Adrenal gland (tissue), 5 donors: ENCODE measurements around the gene LRRC66.

Experiments
- POLR2A ChIP-seq, 2 donors: fragments of 450-650 bp; IDR thresholded peaks; one replicate each; pipeline ENCODE4 v1.6.1; 2017; ENCODE audit warnings: antibody characterized with exemption in 2 of 2, mild to moderate bottlenecking in 2 of 2, moderate library complexity in 1 of 2
- TF ChIP-seq, protein P1 (sequence below), 6 experiments: fragments of 450-650 bp in 4 of 6; fragments of 200-600 bp in 2 of 6; sonication (generic) in 1 of 6; IDR thresholded peaks; 1 replicate in 5 of 6; 2 replicates in 1 of 6; pipeline versions ENCODE4 v1.5.1 to v1.8.0; 2016 to 2021; ENCODE audit warnings: antibody characterized with exemption in 6 of 6, mild to moderate bottlenecking in 2 of 6, moderate library complexity in 1 of 6
- donor health status: DM: no; HTN: no; CAD: no.

GRCh38 chr4:52015366-52015765, 4.8 kb downstream of the LRRC66 start:
- TF ChIP-seq POLR2A (IDR thresholded peaks at IDR 0.05): no peak
- TF ChIP-seq, protein P1, sequence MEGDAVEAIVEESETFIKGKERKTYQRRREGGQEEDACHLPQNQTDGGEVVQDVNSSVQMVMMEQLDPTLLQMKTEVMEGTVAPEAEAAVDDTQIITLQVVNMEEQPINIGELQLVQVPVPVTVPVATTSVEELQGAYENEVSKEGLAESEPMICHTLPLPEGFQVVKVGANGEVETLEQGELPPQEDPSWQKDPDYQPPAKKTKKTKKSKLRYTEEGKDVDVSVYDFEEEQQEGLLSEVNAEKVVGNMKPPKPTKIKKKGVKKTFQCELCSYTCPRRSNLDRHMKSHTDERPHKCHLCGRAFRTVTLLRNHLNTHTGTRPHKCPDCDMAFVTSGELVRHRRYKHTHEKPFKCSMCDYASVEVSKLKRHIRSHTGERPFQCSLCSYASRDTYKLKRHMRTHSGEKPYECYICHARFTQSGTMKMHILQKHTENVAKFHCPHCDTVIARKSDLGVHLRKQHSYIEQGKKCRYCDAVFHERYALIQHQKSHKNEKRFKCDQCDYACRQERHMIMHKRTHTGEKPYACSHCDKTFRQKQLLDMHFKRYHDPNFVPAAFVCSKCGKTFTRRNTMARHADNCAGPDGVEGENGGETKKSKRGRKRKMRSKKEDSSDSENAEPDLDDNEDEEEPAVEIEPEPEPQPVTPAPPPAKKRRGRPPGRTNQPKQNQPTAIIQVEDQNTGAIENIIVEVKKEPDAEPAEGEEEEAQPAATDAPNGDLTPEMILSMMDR (IDR thresholded peaks at IDR 0.05): no peak
